GM12878 (cell line): ENCODE data around the gene SLC25A33. TPM values are rescaled to one million over a fixed set of nuclear protein-coding genes. Genes with fewer than 3 reads are reported as not detected.
A peak's percentile ranks its signal among the peaks of the same experiment; 100 is the strongest.

Source experiments
- ATAC-seq: fragments of 200-7000 bp; cut with Tn5 transposase; 3 replicates; pipeline ENCODE4 v1.9.1; 2020; ENCODE audit warnings: mild to moderate bottlenecking, moderate library complexity
- BruUV-seq: library from RNA; stranded (reverse); fragments of 400-500 nt; replicated peaks from 2 replicates; lab custom pipeline; 2021; lab: Mats Ljungman, UMichigan
- CTCF ChIA-PET: fragments of 300-600 bp; sonication (Branson Sonifier 250); formaldehyde crosslinking; extraction: SDS; loops from one replicate; lab custom pipeline; 2021; ENCODE audit warnings: inconsistent platforms; lab: Yijun Ruan, JAX
- POLR2A ChIA-PET: fragments of 350-600 bp; formaldehyde crosslinking; extraction: SDS; loops from one replicate; lab custom pipeline; 2021; ENCODE audit warnings: inconsistent platforms; lab: Charles Lee
- RAD21 ChIA-PET: fragments of 300-600 bp; sonication (Branson Sonifier 250); formaldehyde crosslinking; loops from one replicate; lab custom pipeline; 2023; ENCODE audit warnings: antibody characterized with exemption; ENCODE audit not compliant: unreplicated experiment; lab: Charles Lee
- SMC1A ChIA-PET: fragments of 300-600 bp; sonication (Branson Sonifier 250); formaldehyde crosslinking; loops from one replicate; lab custom pipeline; 2023; ENCODE audit not compliant: unreplicated experiment, uncharacterized antibody; lab: Charles Lee
- DNase-seq: peaks from one replicate; pipeline ENCODE4 v3.0.0-alpha.2; 2011; ENCODE audit warnings: low read depth, low spot score
- FAIRE-seq: peaks from 3 replicates; lab custom pipeline; 2011; peaks lifted over from hg19 to GRCh38; lab: Jason Lieb, UNC
- H2AFZ ChIP-seq: 2 replicates; pipeline ENCODE4 v1.6.0; 2011; ENCODE audit warnings: low read depth, low read length, control low read depth; ENCODE audit not compliant: control insufficient read depth
- H3K27ac ChIP-seq: 2 replicates; pipeline ENCODE4 v1.5.1; 2011; ENCODE audit warnings: control low read depth; ENCODE audit not compliant: control insufficient read depth, insufficient read depth
- H3K27me3 ChIP-seq, 2 experiments: replicated peaks in 1 of 2; 2 replicates each; pipeline versions ENCODE4 v1.6.0 to v1.6.1; 2011; ENCODE audit warnings: low read length in 1 of 2; ENCODE audit not compliant: control insufficient read depth in 2 of 2, insufficient read depth in 2 of 2
- H3K36me3 ChIP-seq, 2 experiments: 2 replicates each; pipeline ENCODE4 v1.5.1; 2011; ENCODE audit warnings: low read length in 1 of 2; ENCODE audit not compliant: control insufficient read depth in 2 of 2, insufficient read depth in 2 of 2
- H3K4me1 ChIP-seq: 2 replicates; pipeline ENCODE4 v1.6.1; 2011; ENCODE audit warnings: mild to moderate bottlenecking, low read length, moderate library complexity, mixed read lengths; ENCODE audit not compliant: control insufficient read depth, insufficient read depth
- H3K4me2 ChIP-seq: 2 replicates; pipeline ENCODE4 v1.6.0; 2011; ENCODE audit warnings: control low read depth; ENCODE audit not compliant: control insufficient read depth, insufficient read depth
- H3K4me3 ChIP-seq: fragments of 200-600 bp; sonication (generic); 2 replicates; pipeline ENCODE4 v1.5.1; 2016
- H3K79me2 ChIP-seq: 2 replicates; pipeline ENCODE4 v1.6.0; 2011; ENCODE audit warnings: low read length; ENCODE audit not compliant: control insufficient read depth, insufficient read depth
- H3K9ac ChIP-seq: 2 replicates; pipeline ENCODE4 v1.8.0; 2011; ENCODE audit warnings: low read length, control low read depth, mixed read lengths; ENCODE audit not compliant: control insufficient read depth, insufficient read depth
- H3K9me3 ChIP-seq: replicated peaks from 3 replicates; pipeline ENCODE4 v1.5.1; 2011; ENCODE audit warnings: mild to moderate bottlenecking, low read length; ENCODE audit not compliant: control insufficient read depth, insufficient read depth
- H4K20me1 ChIP-seq: 2 replicates; pipeline ENCODE4 v1.6.0; 2011; ENCODE audit not compliant: control insufficient read depth, insufficient read depth
- ATF3 ChIP-seq: IDR thresholded peaks from 2 replicates; pipeline ENCODE4 v1.6.1; 2011; ENCODE audit warnings: low read depth, mild to moderate bottlenecking, low read length, moderate library complexity, borderline replicate concordance; ENCODE audit errors: extremely low read depth
- BRCA1 ChIP-seq: IDR thresholded peaks from 2 replicates; pipeline ENCODE4 v1.6.1; 2011; ENCODE audit warnings: low read depth, low read length, improper control_type of control experiment
- CBX5 ChIP-seq: sonication (generic); IDR thresholded peaks from 2 replicates; pipeline ENCODE4 v1.6.1; 2016; ENCODE audit warnings: low read depth, moderate library complexity, mild to moderate bottlenecking, inconsistent platforms
- CHD4 ChIP-seq: fragments of 200-600 bp; sonication (generic); IDR thresholded peaks from 2 replicates; pipeline ENCODE4 v1.6.1; 2016; ENCODE audit warnings: mild to moderate bottlenecking
- CTCF ChIP-seq, 3 experiments: IDR thresholded peaks in 2 of 3; conservative IDR thresholded peaks in 1 of 3; 2 replicates each; pipeline ENCODE4 v1.5.1; 2011; ENCODE audit warnings: low read depth in 3 of 3, low read length in 3 of 3, mild to moderate bottlenecking in 3 of 3, control low read depth in 2 of 3, moderate library complexity in 2 of 3, inconsistent platforms in 1 of 3, mixed read lengths in 1 of 3; ENCODE audit not compliant: control insufficient read depth in 2 of 3, insufficient read depth in 1 of 3; ENCODE audit errors: extremely low read depth in 1 of 3
- ELK1 ChIP-seq: IDR thresholded peaks from 2 replicates; pipeline ENCODE4 v1.6.1; 2012; ENCODE audit warnings: low read depth, low read length, improper control_type of control experiment
- ESRRA ChIP-seq: IDR thresholded peaks from 2 replicates; pipeline ENCODE4 v1.6.1; 2012; ENCODE audit warnings: mild to moderate bottlenecking, low read length, improper control_type of control experiment
- HSF1 ChIP-seq: fragments of 150-350 bp; IDR thresholded peaks from 2 replicates; pipeline ENCODE4 v1.6.1; 2014; ENCODE audit warnings: mild to moderate bottlenecking, low read depth, low read length
- IRF3 ChIP-seq: fragments of 450-650 bp; IDR thresholded peaks from 2 replicates; pipeline ENCODE4 v1.6.1; 2014; ENCODE audit warnings: mild to moderate bottlenecking
- MYC ChIP-seq: IDR thresholded peaks from 2 replicates; pipeline ENCODE4 v1.6.1; 2011; ENCODE audit warnings: mild to moderate bottlenecking, low read length, moderate library complexity, inconsistent platforms; ENCODE audit not compliant: insufficient read depth, insufficient replicate concordance, insufficient read length, severe bottlenecking
- RAD51 ChIP-seq: fragments of 450-650 bp; IDR thresholded peaks from 2 replicates; pipeline ENCODE4 v1.6.1; 2016; ENCODE audit warnings: moderate library complexity, mild to moderate bottlenecking, inconsistent platforms
- SMAD5 ChIP-seq: IDR thresholded peaks from 2 replicates; pipeline ENCODE4 v1.6.1; 2016; ENCODE audit warnings: antibody characterized with exemption, low read depth
- SUPT20H ChIP-seq: IDR thresholded peaks from 2 replicates; pipeline ENCODE4 v1.6.1; 2011; ENCODE audit warnings: low read depth, mild to moderate bottlenecking, low read length, moderate library complexity, borderline replicate concordance; ENCODE audit not compliant: control insufficient read depth
- WGBS: methylation state at CpG from one replicate; pipeline ENCODE4 v1.1.6; 2016; ENCODE audit warnings: low lambda C conversion rate; ENCODE audit not compliant: insufficient replicate concordance, insufficient coverage; ENCODE audit errors: missing lambda C conversion rate; 5-methylcytosine and 5-hydroxymethylcytosine counted together
- in situ Hi-C: fragments of 300-500 bp; cut with MboI; formaldehyde crosslinking; loops from 9 replicates; pipeline ENCODE4 v1.14.3; 2018; ENCODE audit warnings: mixed read lengths
- intact Hi-C: fragments of 100-400 bp; cut with micrococcal nuclease; formaldehyde crosslinking; loops from one replicate; pipeline ENCODE4 v1.14.2; 2022; ENCODE audit not compliant: unreplicated experiment
- polyA plus RNA-seq, 11 experiments: library from polyadenylated mRNA; depleted of rRNA in 4 of 11; unstranded in 6 of 11; stranded (reverse) in 5 of 11; fragments of >200 nt; fragmentation: Nextera tagmentation in 4 of 11; fragmentation: Illumina TruSeq in 1 of 11; extraction: Ambion mirVana in 4 of 11; extraction: Trizol in 1 of 11; gene quantifications; 1 replicate in 1 of 11; 2 replicates in 10 of 11; pipeline versions ENCODE4 v1.2.1 to v1.2.3, GENCODE V29; 2011 to 2016; ENCODE audit warnings: inconsistent platforms in 2 of 11, missing spikeins in 2 of 11, low read depth in 1 of 11
- total RNA-seq, 4 experiments: library from RNA; depleted of rRNA in 3 of 4; stranded (reverse); fragments of >200 nt in 3 of 4; fragmentation: Illumina TruSeq in 1 of 4; extraction: Trizol in 1 of 4; gene quantifications; 2 replicates each; pipeline versions ENCODE4 v1.2.1 to v1.2.3, GENCODE V29; 2013 to 2021

The SLC25A33 gene
- total and polyA plus RNA-seq, 10 of the 15 experiments (the other 5 are each of a cell fraction or from before 2014, with no cell fraction given) = 1.7 to 11.2 (median 8.4) TPM

- no peak overlapping the region for H3K4me2 ChIP-seq
- intact Hi-C loops (loop anchor here (1.0 to 5.0 kb wide), 3 partner anchors 33 to 286 kb away; no protein-coding TSS in a partner anchor), in situ Hi-C loops (loop anchor here (5.0 kb wide), 1 partner anchor 286 kb away; no protein-coding TSS in a partner anchor)
- H3K79me2 ChIP-seq = no peaks in the 10 kb centered on the region
- no peaks in the 10 kb centered on the region for H3K4me1 ChIP-seq
- H3K27ac ChIP-seq = no peak overlapping the region
- no peak overlapping the region for H3K9ac ChIP-seq
- ChIA-PET RAD21 (interaction anchor here (1.0 to 1.7 kb wide), 2 partner anchors 77 to 81 kb away, joined by 3 to 10 read pairs; no protein-coding TSS in a partner anchor), CTCF (interaction anchor here (0.7 to 3.1 kb wide), 7 partner anchors 12 to 432 kb away, joined by 3 to 34 read pairs (median 4); no protein-coding TSS in a partner anchor), POLR2A (interaction anchor here (0.7 kb wide), 1 partner anchor 568 kb away, joined by 5 read pairs; no protein-coding TSS in a partner anchor), SMC1A (interaction anchor here (0.9 to 1.6 kb wide), 3 partner anchors 78 to 284 kb away, joined by 3 to 7 read pairs (median 5); no protein-coding TSS in a partner anchor)
- WGBS = 29% methylated on average over 2 of the region's 2 CpGs
- H3K36me3 ChIP-seq = peaks cover 9 to 18% of the 10 kb centered on the region in 2 experiments; a peak in 3 of 4 replicates
- no peak overlapping the region for H3K4me3 ChIP-seq
- FAIRE-seq = no peak
- H3K27me3 ChIP-seq = no peaks in the 10 kb centered on the region
- BruUV-seq = no TSS peak
- no peak for DNase-seq
- no peaks in the 10 kb centered on the region for H4K20me1 ChIP-seq
- H2AFZ ChIP-seq = no peak overlapping the region
- H3K9me3 ChIP-seq = no peaks in the 10 kb centered on the region
- ATAC-seq = 0 out of 3 replicates have a peak, but pooled peaks have one; percentile 27
- TF ChIP-seq ELK1 = no peak
- no peak for TF ChIP-seq SUPT20H
- no peak for TF ChIP-seq ESRRA
- TF ChIP-seq SMAD5 = no peak
- TF ChIP-seq CHD4 = no peak
- no peak for TF ChIP-seq ATF3
- TF ChIP-seq BRCA1 = no peak
- no peak for TF ChIP-seq RAD51
- TF ChIP-seq CTCF (IDR thresholded peaks at IDR 0.05 in 2 of 3, conservative IDR thresholded peaks at IDR 0.05 in 1 of 3; ENCODE audit: control insufficient read depth in 2 of 3, extremely low read depth in 1 of 3, insufficient read depth in 1 of 3, low read depth in 3 of 3, low read length in 3 of 3) = peak; percentile 21 to 39 (median 35); a peak in 4 of 6 replicates
- TF ChIP-seq CBX5 = no peak
- TF ChIP-seq MYC = no peak
- no peak for TF ChIP-seq IRF3
- TF ChIP-seq HSF1 = no peak
These were observed 34.5 kb downstream of the SLC25A33 start for GRCh38 chr1:9573723-9574122.
